Esophagus squamous epithelium (tissue), 4 donors: ENCODE measurements around the gene NEMP1.

Experiments used
- POLR2A ChIP-seq, 4 donors: fragments of 450-650 bp; IDR thresholded peaks; one replicate each; pipeline ENCODE4 v1.6.1; 2017; ENCODE audit warnings: antibody characterized with exemption in 4 of 4, mild to moderate bottlenecking in 4 of 4, moderate library complexity in 3 of 4
- TF ChIP-seq, protein P1 (sequence below), 6 experiments: fragments of 450-650 bp in 4 of 6; fragments of 200-600 bp in 2 of 6; sonication (generic) in 2 of 6; IDR thresholded peaks; one replicate each; pipeline ENCODE4 v1.5.1; 2016 to 2019; ENCODE audit warnings: antibody characterized with exemption in 6 of 6, mild to moderate bottlenecking in 4 of 6, moderate library complexity in 4 of 6

DNA sequence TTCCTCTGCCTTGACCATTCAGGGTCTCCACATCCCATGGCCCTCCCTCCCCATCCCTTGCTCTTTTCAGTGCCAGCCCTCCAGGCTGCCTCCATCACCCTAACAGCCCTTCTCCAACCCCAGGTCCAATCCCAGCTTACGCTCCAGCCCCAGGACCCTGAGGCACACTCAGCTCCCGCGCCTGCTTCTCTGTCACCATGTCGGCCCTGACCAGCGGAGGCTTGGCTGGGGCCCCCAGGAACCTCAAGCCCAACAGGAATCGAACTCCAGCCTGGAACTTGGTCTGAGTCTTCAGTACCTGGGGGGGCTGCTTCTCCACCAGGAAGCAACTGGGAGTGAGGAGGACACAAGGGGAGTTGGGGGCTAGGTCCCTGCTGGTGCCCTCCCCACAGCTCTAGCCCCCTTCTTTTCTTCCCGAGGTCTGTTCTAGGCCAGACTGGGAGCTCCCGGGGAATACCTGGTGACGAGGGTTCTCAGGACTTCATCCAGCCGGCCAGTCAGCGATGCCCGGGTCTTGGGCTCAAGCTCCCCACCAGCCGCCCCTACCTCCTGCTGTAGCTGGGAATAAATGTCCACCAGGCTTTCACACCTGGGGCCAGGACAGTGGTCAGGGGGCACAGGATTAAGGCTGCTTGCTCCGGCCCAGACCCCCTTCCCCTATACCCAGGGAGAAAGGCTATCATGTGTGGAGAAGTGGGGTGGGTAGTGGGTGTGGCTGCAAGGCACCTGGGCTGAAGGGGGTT, 26.6 kb upstream of the NEMP1 start:
- no peak for TF ChIP-seq POLR2A (IDR thresholded peaks at IDR 0.05)
- TF ChIP-seq, protein P1, sequence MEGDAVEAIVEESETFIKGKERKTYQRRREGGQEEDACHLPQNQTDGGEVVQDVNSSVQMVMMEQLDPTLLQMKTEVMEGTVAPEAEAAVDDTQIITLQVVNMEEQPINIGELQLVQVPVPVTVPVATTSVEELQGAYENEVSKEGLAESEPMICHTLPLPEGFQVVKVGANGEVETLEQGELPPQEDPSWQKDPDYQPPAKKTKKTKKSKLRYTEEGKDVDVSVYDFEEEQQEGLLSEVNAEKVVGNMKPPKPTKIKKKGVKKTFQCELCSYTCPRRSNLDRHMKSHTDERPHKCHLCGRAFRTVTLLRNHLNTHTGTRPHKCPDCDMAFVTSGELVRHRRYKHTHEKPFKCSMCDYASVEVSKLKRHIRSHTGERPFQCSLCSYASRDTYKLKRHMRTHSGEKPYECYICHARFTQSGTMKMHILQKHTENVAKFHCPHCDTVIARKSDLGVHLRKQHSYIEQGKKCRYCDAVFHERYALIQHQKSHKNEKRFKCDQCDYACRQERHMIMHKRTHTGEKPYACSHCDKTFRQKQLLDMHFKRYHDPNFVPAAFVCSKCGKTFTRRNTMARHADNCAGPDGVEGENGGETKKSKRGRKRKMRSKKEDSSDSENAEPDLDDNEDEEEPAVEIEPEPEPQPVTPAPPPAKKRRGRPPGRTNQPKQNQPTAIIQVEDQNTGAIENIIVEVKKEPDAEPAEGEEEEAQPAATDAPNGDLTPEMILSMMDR (IDR thresholded peaks at IDR 0.05): no peak
